Measurements from ENCODE around the gene ERAP2.

GRCh38 chr5:96871686-96872085 lies 4.6 kb upstream of the ERAP2 start:
- no peak for TF ChIP-seq HMG20B (CRISPR knock-in tag; conservative IDR thresholded peaks at IDR 0.05)
- TF ChIP-seq TBL1XR1 (IDR thresholded peaks at IDR 0.05; ENCODE audit: borderline replicate concordance, low read length, partially characterized antibody), result no peak
- no peak for TF ChIP-seq JARID2 (CRISPR knock-in tag; IDR thresholded peaks at IDR 0.05; ENCODE audit: insufficient replicate concordance)
- TF ChIP-seq GFI1 (CRISPR knock-in tag; IDR thresholded peaks at IDR 0.05; ENCODE audit: borderline replicate concordance), result no peak
- no peak for TF ChIP-seq ZKSCAN1 (IDR thresholded peaks at IDR 0.05; ENCODE audit: low read length)
- TF ChIP-seq ZFX (CRISPR knock-in tag; IDR thresholded peaks at IDR 0.05; ENCODE audit: low read depth), result no peak
- TF ChIP-seq CTCF (CRISPR knock-in tag; IDR thresholded peaks at IDR 0.05), result no peak
- TF ChIP-seq, protein P1, sequence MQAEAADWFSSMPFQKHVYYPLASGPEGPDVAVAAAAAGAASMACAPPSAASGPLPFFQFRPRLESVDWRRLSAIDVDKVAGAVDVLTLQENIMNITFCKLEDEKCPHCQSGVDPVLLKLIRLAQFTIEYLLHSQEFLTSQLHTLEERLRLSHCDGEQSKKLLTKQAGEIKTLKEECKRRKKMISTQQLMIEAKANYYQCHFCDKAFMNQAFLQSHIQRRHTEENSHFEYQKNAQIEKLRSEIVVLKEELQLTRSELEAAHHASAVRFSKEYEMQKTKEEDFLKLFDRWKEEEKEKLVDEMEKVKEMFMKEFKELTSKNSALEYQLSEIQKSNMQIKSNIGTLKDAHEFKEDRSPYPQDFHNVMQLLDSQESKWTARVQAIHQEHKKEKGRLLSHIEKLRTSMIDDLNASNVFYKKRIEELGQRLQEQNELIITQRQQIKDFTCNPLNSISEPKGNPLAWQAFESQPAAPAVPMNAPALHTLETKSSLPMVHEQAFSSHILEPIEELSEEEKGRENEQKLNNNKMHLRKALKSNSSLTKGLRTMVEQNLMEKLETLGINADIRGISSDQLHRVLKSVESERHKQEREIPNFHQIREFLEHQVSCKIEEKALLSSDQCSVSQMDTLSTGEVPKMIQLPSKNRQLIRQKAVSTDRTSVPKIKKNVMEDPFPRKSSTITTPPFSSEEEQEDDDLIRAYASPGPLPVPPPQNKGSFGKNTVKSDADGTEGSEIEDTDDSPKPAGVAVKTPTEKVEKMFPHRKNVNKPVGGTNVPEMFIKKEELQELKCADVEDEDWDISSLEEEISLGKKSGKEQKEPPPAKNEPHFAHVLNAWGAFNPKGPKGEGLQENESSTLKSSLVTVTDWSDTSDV (CRISPR knock-in tag; IDR thresholded peaks at IDR 0.05), result no peak

Data from HepG2 (cell line).